Dedifferentiated amniotic fluid mesenchymal stem cell (primary cell): ENCODE data around the gene TIMM13.

Experiments used
- DNase-seq: peaks from one replicate; pipeline ENCODE4 v3.0.0-alpha.2; 2016; ENCODE audit errors: extremely low spot score

TIMM13 gene

GRCh38 chr19:2454962-2455850 is 27.8 kb upstream of the TIMM13 start:
- no peak for DNase-seq

DNA sequence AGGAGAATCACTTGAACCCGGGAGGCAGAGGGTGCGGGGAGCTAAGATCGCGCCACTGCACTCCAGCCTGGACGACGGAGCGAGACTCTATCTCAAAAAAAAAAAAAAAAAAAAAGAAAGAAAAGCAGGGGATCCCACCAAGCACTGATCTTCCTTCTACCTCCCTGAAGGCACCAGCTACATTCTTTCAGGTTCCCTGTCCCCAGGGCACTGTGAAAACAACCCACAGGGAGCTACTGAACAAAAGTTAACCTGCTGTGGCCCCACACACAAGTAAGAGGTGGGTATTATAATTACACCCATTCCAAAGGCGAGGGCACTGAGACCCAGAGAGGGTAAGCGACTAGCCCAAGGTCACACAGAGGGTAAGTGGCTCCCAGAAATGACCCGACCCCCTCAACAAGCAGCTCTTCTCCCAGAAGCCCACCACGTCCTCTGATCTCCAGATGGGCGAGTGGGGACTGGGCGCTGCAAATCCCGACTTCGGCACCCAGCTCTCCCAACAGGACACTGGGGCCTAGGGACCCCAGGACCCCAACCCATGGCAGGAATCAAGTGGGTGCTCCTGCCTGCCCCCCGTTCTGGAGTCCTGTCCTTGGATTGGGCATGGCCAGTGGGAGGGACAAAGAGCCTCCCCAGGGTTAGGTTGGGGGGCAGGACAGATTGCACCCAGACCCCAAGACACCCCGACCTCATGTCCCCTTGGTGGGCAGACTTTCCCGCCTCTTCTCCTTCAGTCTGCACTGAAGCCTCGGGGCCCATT is 27.0 kb upstream of the TIMM13 start:
- DNase-seq, result no peak

DNA sequence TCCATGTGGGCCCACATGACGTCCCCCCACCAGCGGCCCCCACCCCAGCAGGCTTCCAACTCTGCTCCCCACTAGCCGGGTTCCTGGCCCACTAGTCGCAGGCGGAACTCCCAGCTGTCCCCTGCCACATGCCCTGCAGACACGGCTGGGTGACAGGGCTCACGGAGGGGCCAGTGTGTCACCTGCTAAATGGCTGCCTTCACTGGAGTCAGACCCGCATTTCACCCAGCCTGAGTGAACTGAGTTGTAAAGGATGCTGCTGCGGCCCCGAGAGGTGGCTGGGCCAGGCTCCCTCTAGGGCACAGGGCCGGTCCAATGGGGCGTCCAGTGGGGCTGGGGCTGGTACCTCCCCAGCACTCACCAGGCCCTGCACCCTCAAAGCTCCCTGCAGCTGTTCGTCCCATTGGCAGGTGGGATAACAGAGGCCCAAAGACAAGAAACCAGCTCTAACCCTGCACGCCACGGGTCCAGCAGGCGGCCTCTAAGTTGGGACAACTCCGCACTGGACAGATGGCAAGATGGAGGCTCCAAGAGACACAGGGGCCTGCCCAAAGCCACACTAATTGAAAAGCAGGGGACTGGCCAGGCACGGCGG is 26.1 kb upstream of the TIMM13 start:
- no peak for DNase-seq

DNA sequence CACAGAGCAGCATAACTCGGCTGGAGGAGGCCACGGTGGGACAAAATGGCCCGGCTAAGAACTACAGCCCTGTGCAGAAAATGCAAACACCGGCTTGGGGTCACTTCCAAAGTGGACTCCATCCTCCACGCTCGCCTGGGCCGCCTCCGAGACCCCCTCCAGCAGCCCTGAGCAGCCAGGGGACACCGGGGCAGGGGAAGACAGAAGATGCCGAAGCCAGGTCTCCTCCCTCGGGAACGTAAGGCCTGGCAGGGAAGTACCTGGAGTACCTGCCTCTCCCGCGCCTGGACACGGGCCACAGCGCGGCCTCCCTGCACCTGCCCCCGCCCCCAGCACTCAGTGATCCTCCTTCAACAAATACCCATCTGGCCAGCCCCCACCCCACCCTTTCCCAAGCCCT is 24.4 kb upstream of the TIMM13 start:
- no peak for DNase-seq

DNA sequence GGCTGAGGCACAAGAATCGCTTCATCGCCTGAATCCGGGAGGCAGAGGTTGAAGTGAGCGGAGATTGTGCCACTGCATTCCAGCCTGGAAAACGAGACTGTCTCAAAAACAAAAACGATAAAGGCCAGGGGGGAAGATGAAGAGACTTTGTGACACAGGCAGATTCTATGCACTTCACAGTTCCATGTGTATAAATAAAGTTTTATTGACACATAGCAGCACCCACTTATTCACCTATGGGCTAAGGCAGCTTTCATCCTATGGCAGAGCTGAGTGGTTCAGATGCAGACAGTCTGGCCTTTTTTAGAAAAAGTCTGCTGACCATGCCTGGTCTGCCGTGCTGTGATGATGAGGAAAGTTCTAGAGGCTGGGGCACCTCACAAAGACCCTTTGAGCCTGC is 23.8 kb upstream of the TIMM13 start:
- no peak for DNase-seq

- DNase-seq, result no peak
These were observed 21.6 kb upstream of the TIMM13 start for GRCh38 chr19:2449019-2449418.

- no peak for DNase-seq
These were observed 19.0 kb upstream of the TIMM13 start for GRCh38 chr19:2446381-2446780.

- no peak for DNase-seq
These were observed 17.0 kb upstream of the TIMM13 start for GRCh38 chr19:2444251-2445002.

DNA sequence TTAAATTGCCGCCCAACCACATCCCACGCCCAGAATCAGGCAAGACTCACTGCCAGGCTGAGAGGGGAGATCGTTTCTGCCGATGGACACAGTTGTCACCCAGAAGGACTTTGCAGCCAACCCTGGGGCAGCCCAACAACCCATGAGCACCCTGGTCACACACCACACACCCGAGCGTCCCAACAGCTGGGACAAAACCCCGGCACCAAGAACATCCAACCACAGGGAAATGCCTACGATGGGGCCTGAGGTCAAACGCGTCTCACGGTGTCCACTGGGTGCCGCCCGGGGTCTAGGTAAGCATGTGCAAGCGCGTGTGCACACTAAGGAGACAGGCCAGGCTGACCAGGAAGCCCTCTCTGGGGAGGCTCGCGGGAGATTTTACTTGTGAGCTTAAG is 16.4 kb upstream of the TIMM13 start:
- no peak for DNase-seq

GRCh38 chr19:2443116-2443784 is 15.9 kb upstream of the TIMM13 start:
- DNase-seq, result no peak

- no peak for DNase-seq
These were observed 13.8 kb upstream of the TIMM13 start for GRCh38 chr19:2441096-2441752.

- DNase-seq, result no peak
These were observed 13.1 kb upstream of the TIMM13 start for GRCh38 chr19:2440515-2440914.

GRCh38 chr19:2438178-2438577 is 10.8 kb upstream of the TIMM13 start:
- no peak for DNase-seq

DNA sequence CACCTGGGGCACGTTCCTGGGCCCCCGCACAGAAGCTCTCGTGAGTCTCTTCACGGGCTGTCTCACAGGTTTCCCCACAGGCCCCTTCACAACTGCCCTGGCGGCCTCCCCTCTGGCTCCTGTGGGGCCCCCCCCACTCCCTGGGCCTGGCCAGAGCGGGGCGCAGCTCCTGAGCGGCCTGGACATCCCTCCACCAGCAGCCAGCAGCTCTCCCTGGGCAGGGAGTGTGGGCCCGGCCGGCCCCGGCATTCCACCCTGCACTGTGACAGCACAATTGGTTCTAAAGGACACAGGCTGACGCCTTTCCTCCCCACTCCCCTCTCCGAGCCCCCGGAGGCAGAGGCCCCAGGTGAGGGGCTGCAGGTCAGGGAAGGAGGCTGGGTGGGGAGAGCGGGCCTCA is 9.5 kb upstream of the TIMM13 start:
- DNase-seq, result no peak

GRCh38 chr19:2436384-2436783 is 9.0 kb upstream of the TIMM13 start:
- DNase-seq, result no peak

DNA sequence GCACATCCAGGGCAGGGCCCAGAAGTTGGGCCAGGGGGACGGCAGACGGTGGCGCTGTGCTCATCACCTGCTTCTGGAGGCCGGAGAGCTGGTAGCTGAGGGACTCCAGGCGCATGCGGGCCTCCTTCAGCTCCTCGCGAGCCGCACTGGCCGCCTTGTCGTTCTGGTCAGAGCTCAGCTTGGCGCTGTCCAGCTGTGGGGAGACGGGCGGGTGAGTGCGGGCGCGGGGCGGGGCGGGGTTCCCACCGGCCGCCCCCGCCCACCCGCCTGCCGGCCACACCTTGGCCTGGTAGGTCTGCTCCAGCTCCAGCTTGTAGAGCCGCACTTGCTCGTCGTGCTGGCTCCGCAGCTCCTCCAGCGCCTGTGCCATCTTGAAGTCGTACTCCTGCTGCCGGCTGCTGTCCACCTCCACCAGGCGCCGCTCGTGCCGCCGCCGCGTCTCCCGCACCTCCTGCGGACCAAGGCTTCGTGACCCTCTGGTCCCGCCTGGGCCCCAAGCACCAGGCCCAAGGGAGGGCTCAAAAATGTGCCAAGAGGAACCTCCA is 7.4 kb upstream of the TIMM13 start:
- no peak for DNase-seq

DNA sequence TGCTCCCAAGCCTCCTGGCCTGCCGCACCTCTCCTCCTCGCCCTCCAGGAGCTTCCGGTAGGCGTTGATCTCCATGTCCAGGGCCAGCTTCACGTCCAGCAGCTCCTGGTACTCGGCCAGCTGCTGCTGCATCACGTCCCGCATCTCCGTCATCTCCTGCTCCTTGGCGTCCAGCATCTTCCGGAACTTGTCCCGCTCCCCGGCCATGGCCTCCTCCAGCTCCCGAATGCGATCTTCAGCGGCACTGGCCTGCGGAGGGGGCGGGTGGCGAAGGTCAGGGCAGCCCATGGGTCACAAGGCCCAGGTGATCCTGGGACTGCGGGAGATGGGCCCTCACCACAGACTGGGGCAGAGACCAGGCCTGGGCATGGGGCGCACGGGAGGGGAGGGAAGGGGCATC is 6.9 kb upstream of the TIMM13 start:
- DNase-seq, result no peak

DNA sequence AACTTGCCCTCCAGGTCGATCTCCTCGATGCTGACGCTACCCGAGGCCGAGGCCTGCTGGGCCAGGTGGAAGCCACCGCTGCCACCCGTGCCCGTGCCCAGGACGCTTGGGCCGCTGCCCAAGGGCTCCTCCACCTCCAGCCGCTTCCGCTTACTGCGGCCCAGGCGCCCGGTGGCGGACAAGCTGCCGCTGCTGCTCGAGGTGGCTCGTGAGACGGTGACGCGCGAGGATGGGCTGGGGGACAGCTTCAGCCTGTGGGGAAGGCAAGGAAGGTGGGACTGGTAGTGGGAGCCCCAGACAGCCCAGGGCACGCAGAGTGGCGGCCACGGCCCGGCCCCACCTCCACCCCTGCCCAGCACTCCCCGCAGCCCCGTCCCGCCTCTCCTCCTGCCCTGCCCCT is 6.5 kb upstream of the TIMM13 start:
- DNase-seq, result no peak

- DNase-seq, result no peak
These were observed 4.9 kb upstream of the TIMM13 start for GRCh38 chr19:2432131-2432848.
